ENCODE measurements around the gene TNFRSF14.
"Not testable (repeated sequence)": the region's sequence is repeated elsewhere in the genome, so short reads cannot be mapped to it uniquely, and the experiment has no call there.

Gene TNFRSF14

DNA sequence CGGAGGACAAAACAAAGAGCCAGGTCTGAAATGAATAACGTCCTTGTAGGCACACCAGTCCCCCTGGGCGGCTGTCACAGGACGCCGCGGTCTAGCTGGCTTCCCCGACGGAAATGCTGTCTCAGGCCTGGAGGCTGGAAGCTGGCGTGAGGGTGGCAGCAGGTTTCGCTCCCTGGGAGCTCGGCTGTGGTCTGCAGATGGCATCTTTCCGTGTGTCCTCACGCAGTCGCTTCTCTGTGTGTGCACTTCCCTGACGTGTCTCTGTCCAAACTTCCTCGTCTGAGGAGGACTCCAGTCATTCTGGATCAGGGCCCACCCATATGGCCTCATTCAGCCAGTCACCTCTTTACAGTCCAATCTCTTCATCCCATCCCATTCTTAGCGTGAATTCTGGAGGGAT, 14.2 kb downstream of the TNFRSF14 start:
- no peak for DNase-seq

DNA sequence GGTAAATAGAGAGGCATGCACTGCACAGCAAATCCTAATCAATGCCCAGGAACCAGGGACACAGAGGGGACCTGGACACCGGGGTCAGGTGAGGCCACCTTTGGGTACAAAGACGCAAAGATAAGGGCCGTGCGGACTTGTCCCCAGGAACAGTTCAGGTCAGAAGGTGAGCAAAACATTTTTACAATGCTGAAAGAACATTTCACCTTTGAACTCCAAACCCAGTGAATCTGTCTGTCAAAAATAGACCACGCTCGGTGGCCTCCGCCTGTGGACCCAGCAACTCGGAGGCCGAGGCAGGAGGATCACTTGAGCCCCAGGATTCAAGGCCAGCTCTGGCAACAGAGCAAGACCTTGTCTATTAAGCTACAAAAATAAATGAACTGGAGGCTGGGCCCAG, 15.2 kb downstream of the TNFRSF14 start:
- no peak for DNase-seq

DNA sequence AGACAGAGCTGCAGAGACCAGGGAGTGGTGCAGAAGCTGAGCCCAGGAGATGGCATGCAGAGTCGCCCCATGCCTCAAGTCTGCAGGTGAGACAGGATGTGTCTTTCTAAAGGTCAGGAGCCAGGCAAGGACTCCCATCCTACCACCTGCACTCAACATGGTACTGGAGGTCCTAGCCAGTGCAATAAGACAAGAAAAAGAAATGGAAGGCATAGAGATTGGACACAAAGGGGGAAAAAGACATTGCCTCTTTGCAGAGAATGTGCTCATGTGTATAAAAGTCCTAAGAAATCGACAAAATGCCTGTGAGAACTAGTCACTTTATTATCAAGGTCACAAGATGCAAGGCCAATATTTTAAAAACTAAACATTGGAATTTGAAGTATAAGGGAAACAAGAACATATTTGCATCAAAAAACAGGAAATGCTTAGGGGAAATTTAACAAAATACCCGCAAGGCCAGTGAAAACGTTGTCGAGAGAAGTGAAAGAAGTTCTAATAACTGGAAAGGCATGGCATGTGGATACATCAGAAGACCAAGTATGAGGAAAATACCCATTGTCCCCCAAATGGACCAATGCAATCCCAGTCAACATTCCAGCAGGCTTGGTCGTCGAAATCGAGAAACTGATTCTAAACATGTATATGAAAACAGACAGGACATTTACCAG, 17.2 kb downstream of the TNFRSF14 start:
- DNase-seq, result no peak

DNA sequence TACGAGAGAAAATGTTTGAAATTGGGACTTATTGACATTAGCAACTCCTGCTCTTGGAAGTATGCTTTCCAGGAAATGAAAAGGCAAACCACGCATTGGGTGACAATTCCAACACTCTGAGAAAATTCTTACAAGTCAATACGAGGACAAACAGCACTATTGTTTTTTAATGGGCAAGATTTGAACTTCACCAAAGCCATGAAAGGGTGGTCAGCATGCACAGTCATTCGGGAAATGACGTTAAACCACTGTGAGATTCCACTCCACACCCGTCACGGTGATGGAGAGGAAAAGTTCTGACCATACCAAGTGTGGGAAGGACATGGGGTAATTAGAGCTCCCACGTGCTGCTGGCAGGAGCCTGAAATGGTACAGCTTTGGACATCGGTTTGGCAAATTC, 18.2 kb downstream of the TNFRSF14 start:
- no peak for DNase-seq

DNA sequence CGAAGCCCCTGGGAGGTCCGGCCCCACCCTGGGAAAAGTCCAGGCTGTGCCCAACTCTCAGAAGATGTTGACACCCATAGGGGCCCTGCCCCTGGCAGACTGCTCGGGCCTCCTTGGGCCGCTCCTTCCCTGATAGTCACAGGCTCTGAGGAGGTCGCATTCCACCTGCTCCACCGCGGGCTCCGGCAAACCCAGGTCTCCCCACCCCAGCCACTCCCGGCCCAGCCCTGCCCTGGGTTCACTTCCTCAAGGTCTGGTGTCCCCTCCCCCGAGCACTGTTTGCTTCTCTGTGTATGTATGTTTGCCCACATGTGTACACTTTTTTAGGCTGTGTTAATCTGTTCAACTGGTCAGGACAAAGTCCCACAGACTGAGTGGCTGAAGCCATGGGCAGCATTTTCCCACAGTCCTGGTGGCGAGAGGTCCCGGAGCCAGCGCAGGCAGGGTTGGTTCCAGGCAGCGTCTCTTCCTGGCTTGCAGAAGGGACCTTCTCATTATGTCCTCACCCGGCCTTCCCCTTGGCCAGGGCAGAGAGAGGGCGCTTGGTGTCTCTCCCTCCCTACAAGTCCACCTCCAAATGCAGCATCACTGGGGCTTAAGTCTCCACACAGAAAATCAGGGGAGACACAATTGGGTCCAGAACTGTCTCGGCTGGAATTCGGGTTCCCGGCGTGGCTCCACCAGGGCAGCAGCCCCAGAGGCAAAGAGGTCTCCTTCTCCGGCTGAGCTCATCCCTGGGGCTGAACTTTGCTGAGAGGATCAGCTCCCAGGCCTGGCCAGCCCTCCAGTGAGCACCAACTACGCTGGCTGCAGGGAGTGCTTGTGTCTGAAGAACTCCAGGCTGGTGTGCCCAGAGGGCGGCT, 19.9 kb downstream of the TNFRSF14 start:
- DNase-seq, result no peak

DNA sequence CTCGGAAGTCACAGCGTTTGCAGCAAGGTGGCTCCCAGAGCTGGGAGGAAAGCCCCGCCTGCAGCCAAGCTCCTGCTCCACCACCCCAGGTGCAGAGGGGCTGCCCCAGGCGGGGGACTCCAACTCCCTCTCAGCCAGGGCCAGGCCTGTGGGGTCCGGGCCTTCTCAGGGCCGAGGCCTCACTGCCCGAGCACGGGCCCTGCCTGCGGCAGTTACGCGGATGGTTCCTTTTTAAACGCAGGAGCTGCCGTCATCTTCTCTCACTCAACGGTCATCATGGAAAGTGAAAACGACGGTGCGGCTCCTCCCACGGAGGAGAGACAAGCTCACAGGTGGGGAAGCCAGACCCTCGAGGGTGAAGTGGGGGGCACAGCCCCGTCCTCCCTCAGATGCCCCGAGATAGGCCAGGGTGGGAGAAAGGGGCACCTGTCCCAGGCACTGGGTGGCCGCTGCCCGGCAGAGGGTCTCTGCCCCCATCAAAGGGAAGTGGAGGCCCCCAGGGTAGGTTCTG, 21.4 kb downstream of the TNFRSF14 start:
- not testable (repeated sequence) for DNase-seq

DNA sequence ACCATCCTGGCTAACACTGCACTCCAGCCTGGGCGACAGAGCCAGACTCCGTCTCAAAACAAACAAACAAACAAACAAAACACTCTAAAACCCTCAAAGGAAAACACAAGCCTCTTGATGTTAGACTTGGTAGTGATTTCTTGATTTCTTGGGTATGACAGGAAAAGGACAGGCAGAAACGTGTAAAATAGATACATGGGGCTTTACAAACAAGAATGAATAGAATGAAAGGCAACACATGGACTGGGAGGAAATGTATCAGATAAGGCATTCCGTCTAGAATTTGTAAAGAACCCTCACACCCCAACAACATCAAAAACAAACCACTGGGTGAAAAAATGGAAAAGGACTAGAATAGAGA, 22.6 kb downstream of the TNFRSF14 start:
- no peak for DNase-seq

DNA sequence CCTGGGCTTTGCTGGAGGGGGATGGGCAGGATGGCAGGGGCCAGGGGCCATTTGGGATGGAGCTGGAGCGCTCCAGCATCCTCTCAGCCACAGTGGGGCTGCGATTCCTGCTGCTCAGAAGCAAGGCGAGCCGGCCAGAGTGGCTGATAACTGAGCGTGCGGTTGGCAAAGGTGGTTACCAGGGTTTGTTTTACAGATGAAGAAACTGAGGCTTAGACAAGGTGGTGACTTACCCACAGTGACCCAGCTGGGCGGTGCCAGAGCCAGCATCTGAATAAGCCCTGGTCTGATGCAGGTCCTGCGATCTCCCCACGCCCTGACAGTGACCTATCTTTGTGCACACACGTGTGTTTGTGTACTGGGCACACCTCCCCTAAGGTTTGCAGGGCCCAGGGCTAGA, 24.5 kb downstream of the TNFRSF14 start:
- DNase-seq, result no peak

DNA sequence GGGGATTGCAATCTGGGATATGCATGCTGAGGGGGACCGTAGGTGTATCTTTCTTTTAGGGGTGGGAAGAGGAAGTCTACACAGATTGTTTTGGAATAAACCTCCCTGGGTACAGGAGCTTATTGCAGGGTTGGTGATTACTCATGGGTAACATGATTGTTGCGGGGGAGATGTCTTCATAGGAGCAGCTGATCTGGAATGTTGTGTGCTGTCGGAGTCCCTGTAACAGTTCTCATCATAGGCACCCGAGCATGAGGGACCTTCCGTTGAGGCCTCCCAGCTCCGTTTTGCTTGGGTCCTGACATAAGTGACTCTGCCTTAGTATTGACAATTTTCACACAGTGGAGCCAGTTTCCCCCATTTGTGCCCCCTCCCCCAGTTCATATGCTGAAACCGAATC, 26.2 kb downstream of the TNFRSF14 start:
- DNase-seq, result no peak

GRCh38 chr1:2583331-2583791, 27.2 kb downstream of the TNFRSF14 start:
- DNase-seq, result no peak

- no peak for DNase-seq
These were observed 27.7 kb downstream of the TNFRSF14 start for GRCh38 chr1:2583871-2584351.

DNA sequence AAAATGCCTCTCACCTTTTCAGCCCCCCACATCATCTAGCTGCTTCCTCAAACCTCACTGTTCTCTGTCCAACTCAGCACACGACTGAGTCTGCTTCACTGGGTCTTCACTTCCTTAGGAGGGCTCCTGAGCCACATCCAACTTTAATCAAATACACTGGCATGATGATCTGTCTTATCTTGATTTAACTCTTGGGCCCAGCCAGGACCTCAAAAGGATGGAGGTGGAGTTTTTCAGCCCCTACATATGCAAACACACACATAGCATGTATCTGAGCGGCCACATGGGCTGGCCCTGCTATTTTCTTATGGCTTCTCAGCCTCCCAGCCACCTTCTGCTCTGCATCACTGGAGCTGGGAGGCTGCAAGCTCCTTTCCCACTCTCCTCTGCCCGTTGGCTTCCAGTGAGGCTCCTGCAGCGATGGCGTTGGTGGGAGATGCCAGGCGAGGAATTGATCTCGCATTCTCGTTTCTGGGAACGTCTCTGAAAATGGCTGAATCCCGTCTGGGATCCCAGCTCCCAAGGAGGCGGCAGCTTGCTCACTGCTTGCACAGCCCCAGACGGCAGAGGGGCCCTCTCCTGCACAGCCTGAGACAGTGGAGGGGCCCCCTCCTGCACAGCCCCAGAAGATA, 28.6 kb downstream of the TNFRSF14 start:
- no peak for DNase-seq

- DNase-seq, result no peak
These were observed 29.3 kb downstream of the TNFRSF14 start for GRCh38 chr1:2585318-2586092.

- peak; percentile 98 for DNase-seq
These were observed 30.2 kb downstream of the TNFRSF14 start, which contains the start of gene PRXL2B for GRCh38 chr1:2586154-2587070. Gene PRXL2B (plus strand): TSS chr1:2586777. CDS start chr1:2586886, 109 bp downstream.

GRCh38 chr1:2587071-2587859, 31.1 kb downstream of the TNFRSF14 start:
- DNase-seq, result no peak

GRCh38 chr1:2587860-2588571, 31.8 kb downstream of the TNFRSF14 start:
- no peak for DNase-seq

- DNase-seq, result no peak
These were observed 32.7 kb downstream of the TNFRSF14 start for GRCh38 chr1:2588661-2589430.

DNA sequence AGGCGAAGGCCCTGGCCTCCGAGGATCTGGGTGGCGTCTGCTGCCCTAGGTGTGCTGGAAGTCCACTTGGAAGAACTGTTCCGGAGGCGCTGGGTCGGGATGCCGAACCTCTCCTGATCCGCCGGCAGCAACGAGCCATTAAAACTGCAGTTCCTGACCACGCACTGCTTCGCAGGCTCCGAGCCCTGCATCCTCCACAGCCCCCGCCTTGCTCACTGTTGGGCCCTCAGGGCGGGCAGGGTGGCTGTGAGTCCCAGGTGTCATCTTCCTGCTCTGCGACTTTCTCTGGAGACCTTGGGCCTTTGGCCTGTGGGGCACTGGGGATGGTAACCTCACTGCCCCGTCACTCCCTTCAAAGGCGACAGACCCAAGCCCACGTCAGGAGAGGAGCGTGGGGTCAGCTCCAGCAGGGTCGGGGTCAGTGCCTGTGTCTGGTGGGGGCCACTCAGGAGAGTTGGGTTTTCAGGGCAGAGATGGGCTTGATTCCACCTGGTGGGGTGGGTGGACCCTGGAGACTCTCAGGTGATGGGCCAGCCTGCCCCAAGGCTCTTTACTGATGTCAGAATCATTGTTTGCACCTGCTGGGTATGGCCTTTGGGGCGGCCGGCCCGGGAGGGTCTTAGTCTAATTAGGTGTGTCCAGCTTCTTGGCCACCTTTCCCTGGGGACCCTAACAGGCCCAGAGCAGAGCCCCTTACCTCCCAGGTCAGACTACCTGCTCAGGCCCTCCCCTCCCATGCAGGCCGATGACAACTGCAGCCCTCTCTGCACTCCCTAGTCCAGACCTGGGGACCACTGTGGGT, 33.5 kb downstream of the TNFRSF14 start:
- DNase-seq, result no peak
